Gastrocnemius medialis (tissue), 4 donors: Measurements from ENCODE around the gene SEC62. TPM values are rescaled to one million over a fixed set of nuclear protein-coding genes. Genes with fewer than 3 reads are reported as not detected.

Experiments used
- ATAC-seq, 2 donors: fragments of 150-250 bp; one replicate each; pipeline ENCODE4 v1.9.1; 2016
- DNase-seq, 2 donors: peaks; one replicate each; pipeline ENCODE4 v3.0.0-alpha.2; 2019
- H3K27ac ChIP-seq, 4 donors: fragments of 200-600 bp; sonication (generic); 1 replicate in 1 of 4; 2 replicates in 3 of 4; pipeline ENCODE4 v1.5.1; 2016 to 2018; ENCODE audit warnings: mild to moderate bottlenecking in 2 of 4, moderate library complexity in 1 of 4
- H3K27me3 ChIP-seq, 3 donors: fragments of 200-600 bp; sonication (generic) in 2 of 3; 1 replicate in 1 of 3; 2 replicates in 2 of 3; pipeline versions ENCODE4 v1.5.1 to v1.6.0; 2016 to 2019; ENCODE audit warnings: mild to moderate bottlenecking in 1 of 3, moderate library complexity in 1 of 3
- H3K36me3 ChIP-seq, 2 donors: fragments of 200-600 bp; sonication (generic) in 1 of 2; one replicate each; pipeline ENCODE4 v1.5.1; 2017 to 2018
- H3K4me1 ChIP-seq, 2 donors: fragments of 200-600 bp; sonication (generic) in 1 of 2; one replicate each; pipeline ENCODE4 v1.5.1; 2016 to 2017; ENCODE audit warnings: mild to moderate bottlenecking in 2 of 2
- H3K4me3 ChIP-seq, 4 donors: fragments of 200-600 bp; sonication (generic) in 3 of 4; 1 replicate in 1 of 4; 2 replicates in 3 of 4; pipeline ENCODE4 v1.5.1; 2016 to 2019; ENCODE audit warnings: mild to moderate bottlenecking in 2 of 4
- H3K9me3 ChIP-seq, 3 donors: fragments of 200-600 bp; sonication (generic) in 2 of 3; 1 replicate in 1 of 3; 2 replicates in 2 of 3; pipeline ENCODE4 v1.5.1; 2016 to 2019
- POLR2A ChIP-seq, 2 donors: fragments of 450-650 bp; IDR thresholded peaks; one replicate each; pipeline ENCODE4 v1.6.1; 2017; ENCODE audit warnings: antibody characterized with exemption in 2 of 2, mild to moderate bottlenecking in 2 of 2, moderate library complexity in 2 of 2
- in situ Hi-C, 4 donors: fragments of 200-750 bp; cut with MboI; loops; one replicate each; pipeline versions ENCODE4 v1.15.0 to v1.8.0; 2017; ENCODE audit warnings: low sequenced_read_pairs in 4 of 4
- intact Hi-C: fragments of 100-400 bp; cut with DNase I; formaldehyde crosslinking; loops from one replicate; pipeline ENCODE4 v1.15.1; 2023; ENCODE audit warnings: low total_unique reads
- total RNA-seq, 4 donors: library from RNA; depleted of rRNA; stranded (reverse); fragments of >200 nt; gene quantifications; one replicate each; pipeline versions ENCODE4 v1.1.0 to v1.2.3, GENCODE V29; 2016
- TF ChIP-seq, protein P1 (sequence below), 5 experiments: fragments of 450-650 bp in 3 of 5; fragments of 200-600 bp in 2 of 5; sonication (generic) in 2 of 5; IDR thresholded peaks in 4 of 5; conservative IDR thresholded peaks in 1 of 5; 1 replicate in 4 of 5; 2 replicates in 1 of 5; pipeline ENCODE4 v1.5.1; 2016 to 2019; ENCODE audit warnings: antibody characterized with exemption in 5 of 5, mild to moderate bottlenecking in 3 of 5, moderate library complexity in 3 of 5

Gene SEC62
- total RNA-seq, 4 donors from 2014 or later: 22.6 to 42.8 (median 30.4) TPM

DNA sequence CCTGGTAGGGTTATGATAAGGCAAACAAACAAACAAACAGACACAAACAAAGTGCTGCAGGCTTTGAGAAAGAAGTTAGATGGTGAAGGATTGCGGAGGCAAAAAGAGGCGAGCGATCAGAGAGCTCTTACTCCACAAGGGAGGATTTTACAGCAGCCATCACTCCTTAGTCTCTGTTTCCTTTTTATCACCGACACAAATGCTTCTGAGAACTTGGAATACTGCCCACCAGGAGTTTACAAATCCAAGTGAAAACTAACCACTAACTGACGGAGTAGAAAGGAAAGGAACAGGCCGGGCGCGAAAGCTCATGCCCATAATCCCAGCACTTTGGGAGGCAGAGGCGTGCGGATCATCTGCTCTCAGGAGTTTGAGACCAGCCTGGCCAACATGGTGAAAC, 35.6 kb downstream of the SEC62 start:
- H3K4me1 ChIP-seq: no peaks in the 10 kb centered on the region
- no peaks in the 10 kb centered on the region for H3K36me3 ChIP-seq
- in situ Hi-C loops: no loop called here
- peak overlapping the region in 2 of 4 donors; percentile 19 to 21 for H3K4me3 ChIP-seq
- no peak for TF ChIP-seq POLR2A (IDR thresholded peaks at IDR 0.05)
- TF ChIP-seq, protein P1, sequence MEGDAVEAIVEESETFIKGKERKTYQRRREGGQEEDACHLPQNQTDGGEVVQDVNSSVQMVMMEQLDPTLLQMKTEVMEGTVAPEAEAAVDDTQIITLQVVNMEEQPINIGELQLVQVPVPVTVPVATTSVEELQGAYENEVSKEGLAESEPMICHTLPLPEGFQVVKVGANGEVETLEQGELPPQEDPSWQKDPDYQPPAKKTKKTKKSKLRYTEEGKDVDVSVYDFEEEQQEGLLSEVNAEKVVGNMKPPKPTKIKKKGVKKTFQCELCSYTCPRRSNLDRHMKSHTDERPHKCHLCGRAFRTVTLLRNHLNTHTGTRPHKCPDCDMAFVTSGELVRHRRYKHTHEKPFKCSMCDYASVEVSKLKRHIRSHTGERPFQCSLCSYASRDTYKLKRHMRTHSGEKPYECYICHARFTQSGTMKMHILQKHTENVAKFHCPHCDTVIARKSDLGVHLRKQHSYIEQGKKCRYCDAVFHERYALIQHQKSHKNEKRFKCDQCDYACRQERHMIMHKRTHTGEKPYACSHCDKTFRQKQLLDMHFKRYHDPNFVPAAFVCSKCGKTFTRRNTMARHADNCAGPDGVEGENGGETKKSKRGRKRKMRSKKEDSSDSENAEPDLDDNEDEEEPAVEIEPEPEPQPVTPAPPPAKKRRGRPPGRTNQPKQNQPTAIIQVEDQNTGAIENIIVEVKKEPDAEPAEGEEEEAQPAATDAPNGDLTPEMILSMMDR (IDR thresholded peaks at IDR 0.05 in 4 of 5, conservative IDR thresholded peaks at IDR 0.05 in 1 of 5): no peak
- peak overlapping the region in 3 of 4 donors; percentile 41 to 69 (median 51) for H3K27ac ChIP-seq
- no peaks in the 10 kb centered on the region for H3K27me3 ChIP-seq
- no peaks in the 10 kb centered on the region for H3K9me3 ChIP-seq
- ATAC-seq (no peak), DNase-seq (no peak)
- intact Hi-C loops: no loop called here

DNA sequence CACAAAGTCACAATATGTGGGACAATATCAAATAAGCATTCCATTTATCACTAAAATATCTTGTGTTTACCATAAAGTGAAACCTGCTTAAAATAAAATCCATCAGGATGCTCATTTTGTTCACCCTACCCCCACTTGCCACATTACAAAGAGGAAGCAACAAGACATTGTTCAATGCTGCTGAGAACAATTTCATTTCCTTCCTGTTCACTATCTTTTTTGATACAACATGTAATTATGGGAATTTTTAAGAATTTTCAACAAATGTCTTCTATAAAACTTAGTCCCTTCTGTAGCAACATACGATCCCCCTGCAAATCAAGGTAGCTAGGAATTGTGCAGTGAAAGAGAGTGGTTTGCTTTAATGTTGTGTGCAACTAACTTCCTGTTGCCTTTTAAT, 36.3 kb downstream of the SEC62 start:
- Histone ChIP-seq H3K27ac (peak overlapping the region in 3 of 4 donors; percentile 41 to 69 (median 51)), H3K4me3 (peak overlapping the region in 2 of 4 donors; percentile 19 to 21)
- TF ChIP-seq, protein P1 (IDR thresholded peaks at IDR 0.05 in 4 of 5, conservative IDR thresholded peaks at IDR 0.05 in 1 of 5): no peak
- TF ChIP-seq POLR2A (IDR thresholded peaks at IDR 0.05): no peak

DNA sequence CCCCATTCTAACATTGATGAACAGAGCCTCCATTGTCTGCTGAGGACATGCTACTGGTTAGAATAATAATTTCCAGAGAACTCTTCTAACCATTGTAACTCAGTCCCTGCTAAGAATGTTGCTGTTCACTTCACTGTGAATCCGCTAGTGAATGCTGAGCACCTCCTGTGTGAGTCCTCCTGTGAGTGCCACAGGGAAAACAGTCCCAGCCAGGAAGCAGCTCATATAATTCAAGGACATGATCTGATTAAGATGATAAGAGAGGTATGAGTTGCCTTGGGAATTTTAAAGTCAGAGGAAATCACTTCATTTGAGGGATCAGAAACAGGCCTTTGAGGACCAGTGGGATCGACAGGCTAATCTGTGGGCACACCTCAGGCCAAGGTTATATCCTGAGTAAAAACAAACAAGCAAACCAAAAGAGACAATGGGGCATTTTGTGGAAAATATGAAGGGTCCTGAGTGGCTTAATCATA, 37.3 kb downstream of the SEC62 start:
- ATAC-seq (no peak), DNase-seq (no peak)
- TF ChIP-seq, protein P1 (IDR thresholded peaks at IDR 0.05 in 4 of 5, conservative IDR thresholded peaks at IDR 0.05 in 1 of 5): no peak
- TF ChIP-seq POLR2A (IDR thresholded peaks at IDR 0.05): no peak
- H3K36me3 ChIP-seq: no peaks in the 10 kb centered on the region
- H3K4me1 ChIP-seq: no peaks in the 10 kb centered on the region
- H3K4me3 ChIP-seq: no peak overlapping the region
- no peaks in the 10 kb centered on the region for H3K9me3 ChIP-seq
- in situ Hi-C loops (no loop called here), intact Hi-C loops (no loop called here)
- H3K27me3 ChIP-seq: no peaks in the 10 kb centered on the region
- H3K27ac ChIP-seq: peak overlapping the region in 3 of 4 donors; percentile 27 to 69 (median 33)

More for the DNA sequence above, 36.3 kb downstream of the SEC62 start:
- ATAC-seq (no peak), DNase-seq (no peak)
- Histone ChIP-seq H3K4me1 (no peaks in the 10 kb centered on the region), H3K36me3 (no peaks in the 10 kb centered on the region), H3K9me3 (no peaks in the 10 kb centered on the region), H3K27me3 (no peaks in the 10 kb centered on the region)
- intact Hi-C loops (no loop called here), in situ Hi-C loops (no loop called here)

DNA sequence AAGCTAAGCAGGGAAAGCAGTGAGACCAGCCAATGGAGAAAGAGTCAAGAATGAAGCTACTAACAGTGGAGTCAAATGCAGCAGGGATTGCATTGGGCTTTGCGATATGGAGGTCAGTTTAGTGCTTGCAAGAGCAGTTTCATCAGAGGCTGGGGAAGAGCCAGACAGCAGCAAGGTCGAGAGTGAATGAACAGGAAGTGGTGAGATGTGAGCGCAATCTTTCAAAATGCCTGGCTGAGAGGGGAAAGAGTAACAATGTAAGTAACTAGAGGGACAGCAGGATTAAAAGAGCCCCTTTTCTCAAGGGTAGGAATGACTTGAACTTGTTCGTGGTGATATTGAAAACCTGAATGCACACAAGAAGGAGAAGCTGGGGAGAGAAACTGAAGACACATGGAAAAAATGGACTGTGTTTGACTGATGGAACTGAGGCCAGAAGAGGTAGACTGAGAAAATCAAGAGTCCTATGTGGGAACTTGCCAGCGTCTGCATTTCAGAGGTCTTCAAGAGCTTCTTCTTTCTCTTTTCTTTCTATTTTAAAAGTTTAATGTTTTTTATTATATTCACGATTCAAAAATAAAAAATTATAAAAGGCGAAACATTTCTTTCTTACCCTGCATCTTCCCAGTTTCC, 40.5 kb downstream of the SEC62 start:
- TF ChIP-seq, protein P1 (IDR thresholded peaks at IDR 0.05 in 4 of 5, conservative IDR thresholded peaks at IDR 0.05 in 1 of 5): no peak
- TF ChIP-seq POLR2A (IDR thresholded peaks at IDR 0.05): no peak
- in situ Hi-C loops: no loop called here
- Histone ChIP-seq H3K27me3 (no peaks in the 10 kb centered on the region), H3K27ac (no peak overlapping the region), H3K4me3 (no peak overlapping the region), H3K4me1 (no peaks in the 10 kb centered on the region), H3K36me3 (no peaks in the 10 kb centered on the region), H3K9me3 (no peaks in the 10 kb centered on the region)
- intact Hi-C loops: no loop called here
- ATAC-seq: no peak
- DNase-seq: no peak
